Measurements from ENCODE around the gene CCNB1IP1. TPM values are rescaled to one million over a fixed set of nuclear protein-coding genes. Genes with fewer than 3 reads are reported as not detected.

CCNB1IP1 gene
- polyA plus RNA-seq, 3 donors: 3.5 to 8.6 (median 5.4) TPM

GRCh38 chr14:20305265-20306078 is 27.6 kb downstream of the CCNB1IP1 start, which contains the start of gene TTC5:
Gene TTC5 (minus strand): TSS chr14:20305951. CDS start chr14:20305937, 14 bp downstream.
- Mint-ChIP-seq H3K36me3 (peaks cover 15 to 17% of the 10 kb centered on the region in 2 donors), H3K9me3 (peaks cover 0 to 3% (median 0%) of the 10 kb centered on the region in 7 donors), H3K4me3 (peak within 1 kb of the TSS; percentile 96), H3K27me3 (ENCODE audit: low read depth in 3 of 3) (no peaks in the 10 kb centered on the region), H3K4me1 (peaks cover 22% of the 10 kb centered on the region), H3K27ac (peak within 1 kb of the TSS; percentile 34 to 85 (median 75))
- TF ChIP-seq CTCF (IDR thresholded peaks at IDR 0.05): peak; percentile 95
- peak within 1 kb of the TSS; percentile 83 to 87 (median 84) for H3K4me3 ChIP-seq (replicated peaks in 1 of 3; ENCODE audit: low read depth in 2 of 3, low read length in 3 of 3)
- peak within 1 kb of the TSS; percentile 10 to 63 for H3K27ac ChIP-seq (ENCODE audit: low read depth in 1 of 2, low read length in 2 of 2)
- H3K79me2 ChIP-seq (ENCODE audit: insufficient read depth, low read length): peaks cover 26% of the 10 kb centered on the region
- no peaks in the 10 kb centered on the region for H3K9me3 ChIP-seq (replicated peaks in 1 of 2; ENCODE audit: control insufficient read depth in 1 of 2, insufficient read depth in 1 of 2, low read length in 2 of 2)
- H3K27me3 ChIP-seq (ENCODE audit: control insufficient read depth in 2 of 2, insufficient read depth in 2 of 2, low read length in 2 of 2): no peaks in the 10 kb centered on the region
- H3K4me1 ChIP-seq (ENCODE audit: control insufficient read depth in 1 of 2, insufficient read depth in 2 of 2, low read length in 2 of 2): peaks cover 5 to 9% of the 10 kb centered on the region in 2 donors
- H3K4me2 ChIP-seq (replicated peaks; ENCODE audit: extremely low read depth, low read length, poor library complexity, severe bottlenecking): peak within 1 kb of the TSS; percentile 86
- H4K20me1 ChIP-seq (ENCODE audit: insufficient read depth, low read length): no peaks in the 10 kb centered on the region
- peak within 1 kb of the TSS; percentile 57 for H3K9ac ChIP-seq (ENCODE audit: insufficient read depth, low read length, poor library complexity, severe bottlenecking)
- DNase-seq: peak; percentile 82 to 89 (median 85)
- H3K36me3 ChIP-seq (replicated peaks in 1 of 2; ENCODE audit: control insufficient read depth in 1 of 2, insufficient read depth in 2 of 2, low read length in 2 of 2): peaks cover 17 to 18% of the 10 kb centered on the region in 2 donors
- peak within 1 kb of the TSS; percentile 75 for H2AFZ ChIP-seq (ENCODE audit: insufficient read depth, low read depth, low read length, poor library complexity, severe bottlenecking)
- WGBS (ENCODE audit: insufficient coverage): under 1% methylated on average over 26 of the region's 27 CpGs
- intact Hi-C loops (cut with micrococcal nuclease): no loop called here

GRCh38 chr14:20302042-20302755 is 30.9 kb downstream of the CCNB1IP1 start:
- Histone ChIP-seq H3K4me2 (replicated peaks; ENCODE audit: extremely low read depth, low read length, poor library complexity, severe bottlenecking) (no peak overlapping the region), H3K79me2 (ENCODE audit: insufficient read depth, low read length) (peaks cover 26% of the 10 kb centered on the region), H3K9ac (ENCODE audit: insufficient read depth, low read length, poor library complexity, severe bottlenecking) (no peak overlapping the region), H3K9me3 (replicated peaks in 1 of 2; ENCODE audit: control insufficient read depth in 1 of 2, insufficient read depth in 1 of 2, low read length in 2 of 2) (no peaks in the 10 kb centered on the region), H3K27me3 (ENCODE audit: control insufficient read depth in 2 of 2, insufficient read depth in 2 of 2, low read length in 2 of 2) (no peaks in the 10 kb centered on the region), H4K20me1 (ENCODE audit: insufficient read depth, low read length) (no peaks in the 10 kb centered on the region), H2AFZ (ENCODE audit: insufficient read depth, low read depth, low read length, poor library complexity, severe bottlenecking) (no peak overlapping the region), H3K36me3 (replicated peaks in 1 of 2; ENCODE audit: control insufficient read depth in 1 of 2, insufficient read depth in 2 of 2, low read length in 2 of 2) (peaks cover 46 to 49% of the 10 kb centered on the region in 2 donors), H3K4me3 (replicated peaks in 1 of 3; ENCODE audit: low read depth in 2 of 3, low read length in 3 of 3) (no peak overlapping the region), H3K4me1 (ENCODE audit: control insufficient read depth in 1 of 2, insufficient read depth in 2 of 2, low read length in 2 of 2) (peaks cover 5 to 9% of the 10 kb centered on the region in 2 donors), H3K27ac (ENCODE audit: low read depth in 1 of 2, low read length in 2 of 2) (no peak overlapping the region)
- no peak overlapping the region for H3K27ac Mint-ChIP-seq
- peaks cover 22% of the 10 kb centered on the region for H3K4me1 Mint-ChIP-seq
- peaks cover 44 to 46% of the 10 kb centered on the region in 2 donors for H3K36me3 Mint-ChIP-seq
- no peak for TF ChIP-seq CTCF (IDR thresholded peaks at IDR 0.05)
- no peak for DNase-seq
- H3K9me3 Mint-ChIP-seq: no peaks in the 10 kb centered on the region
- no peaks in the 10 kb centered on the region for H3K27me3 Mint-ChIP-seq (ENCODE audit: low read depth in 3 of 3)
- WGBS (ENCODE audit: insufficient coverage): no CpG with 5 or more reads among the region's 1 CpG
- no peak overlapping the region for H3K4me3 Mint-ChIP-seq
- intact Hi-C loops (cut with micrococcal nuclease): no loop called here
